ENCODE results near the gene VSX2. TPM values are rescaled to one million over a fixed set of nuclear protein-coding genes. Genes with fewer than 3 reads are reported as not detected.
"Not testable (repeated sequence)": the region's sequence is repeated elsewhere in the genome, so short reads cannot be mapped to it uniquely, and the experiment has no call there.

The VSX2 gene
- total RNA-seq, 2 experiments from 2014 or later = not detected

GRCh38 chr14:74257941-74258763 is 18.9 kb downstream of the VSX2 start:
- Mint-ChIP-seq H3K27me3 (peaks cover 33% of the 10 kb centered on the region), H3K36me3 (no peaks in the 10 kb centered on the region), H3K9me3 (ENCODE audit: low read depth) (no peaks in the 10 kb centered on the region), H3K4me1 (peaks cover 9% of the 10 kb centered on the region), H3K4me3 (peak overlapping the region; percentile 70), H3K27ac (no peak overlapping the region)
- CTCF ChIA-PET = interaction anchor here (0.5 to 5.2 kb wide), 13 partner anchors 9 to 1703 kb away, joined by 3 to 27 read pairs (median 4); partner anchors contain the start of gene VSX2
- peak; percentile 5 for ATAC-seq
- DNase-seq = no peak

- Mint-ChIP-seq H3K27me3 (peaks cover 30% of the 10 kb centered on the region), H3K27ac (no peak overlapping the region), H3K4me3 (no peak overlapping the region), H3K36me3 (no peaks in the 10 kb centered on the region), H3K9me3 (ENCODE audit: low read depth) (no peaks in the 10 kb centered on the region), H3K4me1 (peaks cover 9% of the 10 kb centered on the region)
- CTCF ChIA-PET = interaction anchor here (1.2 to 3.3 kb wide), 5 partner anchors 8 to 40 kb away, joined by 3 to 17 read pairs (median 4); no protein-coding TSS in a partner anchor
- DNase-seq (no peak), ATAC-seq (no peak)
Measured at GRCh38 chr14:74258764-74259035, 19.5 kb downstream of the VSX2 start.

GRCh38 chr14:74259513-74259912 is 20.3 kb downstream of the VSX2 start:
- Mint-ChIP-seq H3K36me3 (no peaks in the 10 kb centered on the region), H3K4me1 (peaks cover 9% of the 10 kb centered on the region), H3K4me3 (no peak overlapping the region), H3K27ac (no peak overlapping the region), H3K9me3 (ENCODE audit: low read depth) (no peaks in the 10 kb centered on the region), H3K27me3 (peaks cover 28% of the 10 kb centered on the region)
- CTCF ChIA-PET = interaction anchor here (1.3 kb wide), 1 partner anchor 19 kb away, joined by 3 read pairs; no protein-coding TSS in a partner anchor
- no peak for DNase-seq
- ATAC-seq = no peak

- ATAC-seq (no peak), DNase-seq (no peak)
- Mint-ChIP-seq H3K9me3 (ENCODE audit: low read depth) (no peaks in the 10 kb centered on the region), H3K36me3 (no peaks in the 10 kb centered on the region), H3K4me1 (peaks cover 9% of the 10 kb centered on the region), H3K4me3 (no peak overlapping the region), H3K27ac (no peak overlapping the region), H3K27me3 (peaks cover 17% of the 10 kb centered on the region)
- CTCF ChIA-PET = interaction anchor here (1.3 kb wide), 1 partner anchor 20 kb away, joined by 3 read pairs; no protein-coding TSS in a partner anchor
Measured at GRCh38 chr14:74260525-74261233, 21.4 kb downstream of the VSX2 start.

GRCh38 chr14:74261288-74261687 is 22.0 kb downstream of the VSX2 start:
- H3K36me3 Mint-ChIP-seq = no peaks in the 10 kb centered on the region
- no peaks in the 10 kb centered on the region for H3K9me3 Mint-ChIP-seq (ENCODE audit: low read depth)
- H3K27me3 Mint-ChIP-seq = peaks cover 16% of the 10 kb centered on the region
- no peak overlapping the region for H3K27ac Mint-ChIP-seq
- no peak for ATAC-seq
- CTCF ChIA-PET = no interaction called here
- DNase-seq = no peak
- peaks cover 8% of the 10 kb centered on the region for H3K4me1 Mint-ChIP-seq
- no peak overlapping the region for H3K4me3 Mint-ChIP-seq

- Mint-ChIP-seq H3K4me1 (peaks cover 2% of the 10 kb centered on the region), H3K4me3 (no peak overlapping the region), H3K9me3 (ENCODE audit: low read depth) (no peaks in the 10 kb centered on the region), H3K27ac (no peak overlapping the region), H3K36me3 (no peaks in the 10 kb centered on the region), H3K27me3 (peaks cover 13% of the 10 kb centered on the region)
- CTCF ChIA-PET = no interaction called here
- DNase-seq = no peak
- ATAC-seq = no peak
Measured at GRCh38 chr14:74262076-74262475, 22.8 kb downstream of the VSX2 start.

- ATAC-seq (no peak), DNase-seq (no peak)
- CTCF ChIA-PET = interaction anchor here (0.8 to 1.4 kb wide), 2 partner anchors 12 to 31 kb away, joined by 3 to 5 read pairs; no protein-coding TSS in a partner anchor
- no peaks in the 10 kb centered on the region for H3K4me1 Mint-ChIP-seq
- no peaks in the 10 kb centered on the region for H3K9me3 Mint-ChIP-seq (ENCODE audit: low read depth)
- peaks cover 11% of the 10 kb centered on the region for H3K27me3 Mint-ChIP-seq
- H3K27ac Mint-ChIP-seq = no peak overlapping the region
- no peak overlapping the region for H3K4me3 Mint-ChIP-seq
- no peaks in the 10 kb centered on the region for H3K36me3 Mint-ChIP-seq
Measured at GRCh38 chr14:74263181-74263580, 23.9 kb downstream of the VSX2 start.

GRCh38 chr14:74263921-74264320 is 24.7 kb downstream of the VSX2 start:
- Mint-ChIP-seq H3K36me3 (no peaks in the 10 kb centered on the region), H3K4me1 (no peaks in the 10 kb centered on the region), H3K27ac (no peak overlapping the region), H3K4me3 (no peak overlapping the region), H3K9me3 (ENCODE audit: low read depth) (no peaks in the 10 kb centered on the region), H3K27me3 (peaks cover 11% of the 10 kb centered on the region)
- CTCF ChIA-PET = interaction anchor here (1.4 kb wide), 1 partner anchor 12 kb away, joined by 5 read pairs; no protein-coding TSS in a partner anchor
- ATAC-seq (no peak), DNase-seq (no peak)

- ATAC-seq = no peak
- Mint-ChIP-seq H3K36me3 (no peaks in the 10 kb centered on the region), H3K27me3 (peaks cover 9% of the 10 kb centered on the region), H3K9me3 (ENCODE audit: low read depth) (no peaks in the 10 kb centered on the region), H3K4me1 (no peaks in the 10 kb centered on the region), H3K4me3 (no peak overlapping the region), H3K27ac (no peak overlapping the region)
- CTCF ChIA-PET = interaction anchor here (1.4 to 3.6 kb wide), 2 partner anchors 8 to 12 kb away, joined by 3 to 17 read pairs; no protein-coding TSS in a partner anchor
- DNase-seq = no peak
Measured at GRCh38 chr14:74265301-74265965, 26.2 kb downstream of the VSX2 start.

- Mint-ChIP-seq H3K9me3 (ENCODE audit: low read depth) (no peaks in the 10 kb centered on the region), H3K27me3 (peaks cover 16% of the 10 kb centered on the region), H3K4me3 (no peak overlapping the region), H3K36me3 (no peaks in the 10 kb centered on the region), H3K27ac (no peak overlapping the region), H3K4me1 (no peaks in the 10 kb centered on the region)
- DNase-seq = no peak
- ATAC-seq = no peak
- CTCF ChIA-PET = interaction anchor here (3.6 kb wide), 1 partner anchor 10 kb away, joined by 17 read pairs; no protein-coding TSS in a partner anchor
Measured at GRCh38 chr14:74267588-74267987, 28.3 kb downstream of the VSX2 start.

GRCh38 chr14:74270382-74271177 is 31.3 kb downstream of the VSX2 start:
- H3K27ac Mint-ChIP-seq; H3K36me3 Mint-ChIP-seq; H3K9me3 Mint-ChIP-seq (ENCODE audit: low read depth); ATAC-seq; H3K4me3 Mint-ChIP-seq; H3K4me1 Mint-ChIP-seq; DNase-seq: not testable (repeated sequence)
- peaks cover 16% of the 10 kb centered on the region for H3K27me3 Mint-ChIP-seq
- CTCF ChIA-PET = interaction anchor here (0.7 to 1.7 kb wide), 4 partner anchors 14 to 54 kb away, joined by 3 to 4 read pairs (median 4); no protein-coding TSS in a partner anchor

GRCh38 chr14:74271365-74271764 is 32.1 kb downstream of the VSX2 start:
- H3K9me3 Mint-ChIP-seq (ENCODE audit: low read depth) = no peaks in the 10 kb centered on the region
- no peak overlapping the region for H3K4me3 Mint-ChIP-seq
- H3K27me3 Mint-ChIP-seq = peaks cover 16% of the 10 kb centered on the region
- ATAC-seq (no peak), DNase-seq (no peak)
- no peaks in the 10 kb centered on the region for H3K4me1 Mint-ChIP-seq
- no peak overlapping the region for H3K27ac Mint-ChIP-seq
- no peaks in the 10 kb centered on the region for H3K36me3 Mint-ChIP-seq
- CTCF ChIA-PET = interaction anchor here (1.6 kb wide), 1 partner anchor 14 kb away, joined by 4 read pairs; no protein-coding TSS in a partner anchor

Data from activated CD8-positive, alpha-beta memory T cell treated with anti-CD3 and anti-CD28 coated beads, Interleukin-2, amount 10 ng/mL, durations not matched to agents 7 days and 5 days (primary cell).